GM23248 (cell line): ENCODE results near the gene ACOX3. TPM values are rescaled to one million over a fixed set of nuclear protein-coding genes. Genes with fewer than 3 reads are reported as not detected.
"Not testable (repeated sequence)": the region's sequence is repeated elsewhere in the genome, so short reads cannot be mapped to it uniquely, and the experiment has no call there.

Experiments
- DNase-seq: peaks from one replicate; pipeline ENCODE4 v3.0.0-alpha.2; 2015
- H2AFZ ChIP-seq: fragments of 200-600 bp; sonication (generic); 2 replicates; pipeline ENCODE4 v1.6.1; 2016; ENCODE audit warnings: antibody characterized with exemption
- H3F3A ChIP-seq: fragments of 200-600 bp; sonication (generic); 2 replicates; pipeline ENCODE4 v1.6.1; 2016; ENCODE audit warnings: mild to moderate bottlenecking, antibody characterized with exemption, mixed run types; ENCODE audit not compliant: insufficient read depth
- H3K27ac ChIP-seq: fragments of 200-600 bp; sonication (generic); 2 replicates; pipeline ENCODE4 v1.5.1; 2016; ENCODE audit warnings: mild to moderate bottlenecking
- H3K27me3 ChIP-seq: fragments of 200-600 bp; sonication (generic); replicated peaks from 2 replicates; pipeline ENCODE4 v1.6.1; 2016; ENCODE audit warnings: mild to moderate bottlenecking; ENCODE audit not compliant: insufficient read depth
- H3K36me3 ChIP-seq: fragments of 200-600 bp; sonication (generic); 2 replicates; pipeline ENCODE4 v1.6.1; 2016; ENCODE audit warnings: low read depth, mild to moderate bottlenecking
- H3K4me1 ChIP-seq: fragments of 200-600 bp; sonication (generic); 2 replicates; pipeline ENCODE4 v1.6.1; 2016; ENCODE audit warnings: mild to moderate bottlenecking; ENCODE audit not compliant: insufficient read depth
- H3K4me2 ChIP-seq: fragments of 200-600 bp; sonication (generic); one replicate; pipeline ENCODE4 v1.6.1; 2016; ENCODE audit warnings: mild to moderate bottlenecking; ENCODE audit not compliant: unreplicated experiment
- H3K4me3 ChIP-seq: fragments of 200-600 bp; sonication (generic); 2 replicates; pipeline ENCODE4 v1.5.1; 2016; ENCODE audit warnings: mild to moderate bottlenecking
- H3K79me2 ChIP-seq: fragments of 200-600 bp; sonication (generic); 2 replicates; pipeline ENCODE4 v1.6.1; 2016; ENCODE audit warnings: mild to moderate bottlenecking; ENCODE audit not compliant: insufficient read depth
- H3K9ac ChIP-seq: fragments of 200-600 bp; sonication (generic); 2 replicates; pipeline ENCODE4 v1.6.1; 2016; ENCODE audit warnings: mild to moderate bottlenecking
- H3K9me2 ChIP-seq: fragments of 200-600 bp; sonication (generic); 2 replicates; pipeline ENCODE4 v1.6.1; 2016; ENCODE audit warnings: mixed run types, mild to moderate bottlenecking, moderate library complexity; ENCODE audit not compliant: insufficient read depth
- H3K9me3 ChIP-seq: fragments of 200-600 bp; sonication (generic); one replicate; pipeline ENCODE4 v1.6.1; 2017; ENCODE audit warnings: low read depth
- H4K20me1 ChIP-seq: fragments of 200-600 bp; sonication (generic); 2 replicates; pipeline ENCODE4 v1.6.0; 2016; ENCODE audit not compliant: insufficient read depth
- EZH2 ChIP-seq: fragments of 200-600 bp; sonication (generic); IDR thresholded peaks from 2 replicates; pipeline ENCODE4 v1.6.1; 2018; ENCODE audit warnings: antibody characterized with exemption, mild to moderate bottlenecking; ENCODE audit not compliant: insufficient read depth, poor library complexity, severe bottlenecking
- EZH2phosphoT487 ChIP-seq: fragments of 200-600 bp; sonication (generic); IDR thresholded peaks from 2 replicates; pipeline ENCODE4 v1.6.1; 2018; ENCODE audit warnings: antibody characterized with exemption, moderate library complexity, mild to moderate bottlenecking, low read depth; ENCODE audit not compliant: insufficient read depth
- WGBS, 2 experiments: methylation state at CpG; one replicate each; pipeline ENCODE4 v1.1.6; 2015 to 2017; ENCODE audit warnings: low lambda C conversion rate in 2 of 2, low coverage in 1 of 2; ENCODE audit errors: missing lambda C conversion rate in 2 of 2; 5-methylcytosine and 5-hydroxymethylcytosine counted together
- in situ Hi-C: fragments of 300-500 bp; cut with MboI; formaldehyde crosslinking; loops from 2 replicates; pipeline ENCODE4 v1.15.0; 2020
- polyA plus RNA-seq: library from polyadenylated mRNA; unstranded; fragments of >200 nt; fragmentation: Nextera tagmentation; extraction: Ambion mirVana; gene quantifications from 2 replicates; pipeline ENCODE4 v1.2.1, GENCODE V29; 2016
- total RNA-seq: library from RNA; depleted of rRNA; stranded (reverse); fragments of >200 nt; shearing (Covaris generic); gene quantifications from 2 replicates; pipeline ENCODE4 v1.2.3, GENCODE V29; 2014

The ACOX3 gene
- total and polyA plus RNA-seq, 2 experiments from 2014 or later = 24.7 to 33.8 TPM

DNA sequence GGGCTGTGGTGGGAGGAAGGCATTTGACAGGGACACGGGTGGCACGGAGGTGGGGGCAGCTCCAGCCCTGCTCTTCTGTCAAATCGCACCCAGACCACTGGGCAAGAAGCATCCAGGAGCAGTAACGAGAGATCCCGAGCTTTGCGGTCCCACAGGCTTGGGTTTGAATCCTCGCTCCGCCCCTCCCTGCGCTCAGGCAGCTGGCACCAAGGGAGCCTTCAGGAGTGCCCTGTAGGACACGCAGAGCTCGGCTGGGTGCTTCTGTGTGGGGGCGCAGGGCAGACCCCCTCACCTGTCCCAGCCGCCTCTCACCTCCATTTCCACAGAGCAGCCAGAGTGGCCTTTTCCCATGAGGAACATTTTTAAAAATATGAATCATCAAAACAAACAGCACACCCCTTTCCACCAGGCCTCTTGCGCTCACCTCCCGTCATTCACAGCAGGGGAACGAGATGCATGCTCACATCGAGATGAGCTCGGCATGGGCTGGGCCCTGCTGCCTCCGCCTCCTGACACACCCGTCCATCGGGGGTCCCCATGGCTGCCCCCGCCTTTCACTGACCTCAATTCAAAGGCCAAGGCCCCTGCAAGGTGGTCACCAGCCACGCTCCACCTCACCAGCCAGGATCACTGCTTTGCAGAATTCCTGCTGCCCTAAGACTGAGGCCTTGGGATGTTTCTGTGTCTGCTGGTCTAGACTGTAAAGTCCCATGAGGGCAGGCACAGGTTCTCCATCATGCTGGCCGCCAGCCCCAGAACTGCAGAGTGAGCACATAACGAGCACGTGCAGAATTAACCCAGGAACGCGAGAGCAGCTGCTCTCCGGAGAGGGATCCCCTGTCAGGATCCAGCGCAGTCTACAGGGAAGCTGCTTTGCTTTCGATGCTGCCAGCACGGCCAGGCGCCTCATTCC, 52.7 kb downstream of the ACOX3 start:
- Histone ChIP-seq H2AFZ (no peak overlapping the region), H3K4me3 (no peak overlapping the region), H3F3A (peaks cover 16% of the 10 kb centered on the region), H3K4me1 (peaks cover 15% of the 10 kb centered on the region), H3K4me2 (no peak overlapping the region), H3K79me2 (no peaks in the 10 kb centered on the region), H3K9me3 (no peaks in the 10 kb centered on the region), H4K20me1 (no peaks in the 10 kb centered on the region), H3K36me3 (no peaks in the 10 kb centered on the region; the same call in 1 of the 2 replicates), H3K9ac (no peak overlapping the region), H3K9me2 (no peaks in the 10 kb centered on the region), H3K27me3 (no peaks in the 10 kb centered on the region), H3K27ac (no peak overlapping the region)
- 90 to 93% methylated on average over 30 to 33 of the region's 33 CpGs for WGBS, 2 experiments
- TF ChIP-seq EZH2 (no peak), EZH2phosphoT487 (no peak)
- in situ Hi-C loops = no loop called here
- DNase-seq = no peak

DNA sequence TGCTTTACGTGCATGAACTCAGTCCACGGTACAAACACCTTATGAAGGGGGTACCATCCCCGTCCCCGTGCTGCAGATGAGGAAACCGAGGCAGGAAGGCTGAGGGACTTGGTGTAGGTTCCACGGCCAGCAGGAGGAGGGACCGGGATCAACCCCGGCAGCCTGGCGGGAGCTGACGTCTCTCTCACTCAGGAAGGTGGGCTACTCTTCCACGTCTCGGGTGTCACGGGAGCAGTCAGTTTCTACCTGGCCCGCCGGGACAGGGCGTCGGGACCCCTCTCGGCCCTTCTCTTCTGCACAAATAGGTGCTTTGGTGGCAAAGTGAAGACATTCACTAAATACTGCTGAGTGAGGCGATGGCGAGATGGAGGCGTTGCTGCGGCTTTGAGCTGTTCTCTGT, 53.3 kb downstream of the ACOX3 start:
- Histone ChIP-seq H3K9me2 (no peaks in the 10 kb centered on the region), H3K79me2 (no peaks in the 10 kb centered on the region), H3K27ac (no peak overlapping the region), H2AFZ (no peak overlapping the region), H3K27me3 (no peaks in the 10 kb centered on the region), H3K36me3 (no peaks in the 10 kb centered on the region; the same call in 1 of the 2 replicates), H3K9me3 (no peaks in the 10 kb centered on the region), H4K20me1 (no peaks in the 10 kb centered on the region), H3K4me3 (no peak overlapping the region), H3K4me1 (peaks cover 9% of the 10 kb centered on the region), H3K4me2 (no peak overlapping the region), H3F3A (peaks cover 10% of the 10 kb centered on the region), H3K9ac (no peak overlapping the region)
- DNase-seq = no peak
- WGBS, 2 experiments = 91 to 92% methylated on average over 16 to 22 of the region's 22 CpGs
- in situ Hi-C loops = no loop called here
- TF ChIP-seq EZH2 = no peak
- TF ChIP-seq EZH2phosphoT487 = no peak

DNA sequence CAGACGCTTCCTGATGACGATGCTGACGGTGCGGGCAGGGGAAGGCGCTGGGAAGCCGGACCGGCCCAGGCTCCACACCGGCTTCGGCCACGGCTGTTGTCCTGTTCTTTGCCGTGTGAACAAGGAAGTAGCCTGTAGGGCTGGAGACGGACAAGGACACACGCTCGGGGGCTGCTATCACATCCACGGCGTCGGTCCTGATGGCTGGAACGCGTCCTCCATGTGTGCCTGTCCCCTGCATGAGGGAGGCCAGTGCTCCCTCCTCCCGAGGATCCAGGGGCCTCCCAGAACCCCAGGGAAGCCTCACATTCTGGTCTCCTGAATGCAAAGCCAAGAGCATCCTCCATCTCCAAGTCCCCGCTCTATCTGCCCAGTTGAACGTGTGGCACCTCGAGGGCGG, 53.8 kb downstream of the ACOX3 start:
- 94 to 98% methylated on average over 22 to 24 of the region's 24 CpGs for WGBS, 2 experiments
- Histone ChIP-seq H3K4me1 (peaks cover 5% of the 10 kb centered on the region), H3K9me2 (no peaks in the 10 kb centered on the region), H3F3A (peaks cover 7% of the 10 kb centered on the region; the same call in 1 of the 2 replicates), H2AFZ (no peak overlapping the region), H3K36me3 (no peaks in the 10 kb centered on the region; the same call in 1 of the 2 replicates), H3K27ac (no peak overlapping the region), H3K9ac (no peak overlapping the region), H3K4me2 (no peak overlapping the region), H4K20me1 (no peaks in the 10 kb centered on the region), H3K79me2 (no peaks in the 10 kb centered on the region), H3K9me3 (no peaks in the 10 kb centered on the region), H3K4me3 (no peak overlapping the region), H3K27me3 (no peaks in the 10 kb centered on the region)
- no peak for DNase-seq
- in situ Hi-C loops = no loop called here
- TF ChIP-seq EZH2 (no peak), EZH2phosphoT487 (no peak)

DNA sequence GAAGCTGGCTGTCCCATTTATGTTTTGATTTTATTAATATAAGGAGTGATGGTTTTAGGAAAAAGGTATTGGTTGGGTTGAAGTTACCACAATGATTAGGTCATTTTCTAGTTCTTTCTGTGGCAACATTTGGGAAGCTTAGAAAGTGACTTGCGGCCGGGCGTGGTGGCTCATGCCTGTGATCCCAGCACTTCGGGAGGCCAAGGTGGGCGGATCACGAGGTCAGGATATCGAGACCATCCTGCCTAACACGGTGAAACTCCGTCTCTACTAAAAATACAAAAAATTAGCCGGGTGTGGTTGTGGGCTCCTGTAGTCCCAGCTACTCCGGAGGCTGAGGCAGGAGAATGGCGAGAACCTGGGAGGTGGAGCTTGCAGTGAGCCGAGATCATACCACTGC, 54.4 kb downstream of the ACOX3 start:
- H3K9me2 ChIP-seq, H4K20me1 ChIP-seq, H3K4me1 ChIP-seq, H3F3A ChIP-seq, H3K9ac ChIP-seq, in situ Hi-C loops, H3K36me3 ChIP-seq, H3K9me3 ChIP-seq, H3K4me2 ChIP-seq, H3K79me2 ChIP-seq, DNase-seq, H2AFZ ChIP-seq, H3K27me3 ChIP-seq, H3K4me3 ChIP-seq, H3K27ac ChIP-seq: not testable (repeated sequence)
- WGBS, 2 experiments = 75 to 82% methylated on average over 12 to 13 of the region's 13 CpGs
